PFSK-1 (cell line): Measurements from ENCODE around the gene AMER2.

Experiments used
- FOXP2 ChIP-seq: optimal IDR thresholded peaks from 2 replicates; pipeline ENCODE3; 2011; ENCODE audit warnings: borderline replicate concordance, control low read depth, inconsistent platforms; ENCODE audit not compliant: insufficient read depth; ENCODE audit errors: extremely low read length, extremely low read depth
- POLR2AphosphoS5 ChIP-seq: IDR thresholded peaks from 2 replicates; pipeline ENCODE4 v1.6.1; 2012; ENCODE audit warnings: low read depth, mild to moderate bottlenecking, control low read depth, low read length, moderate library complexity
- REST ChIP-seq, 2 experiments: IDR thresholded peaks; 2 replicates each; pipeline versions ENCODE4 v1.6.1 to v1.8.0; 2011 to 2012; ENCODE audit warnings: low read depth in 2 of 2, low read length in 2 of 2, control low read depth in 1 of 2, inconsistent platforms in 1 of 2, mild to moderate bottlenecking in 1 of 2, moderate library complexity in 1 of 2; ENCODE audit not compliant: insufficient read depth in 1 of 2
- SIN3A ChIP-seq: IDR thresholded peaks from 2 replicates; pipeline ENCODE4 v1.6.1; 2012; ENCODE audit warnings: mild to moderate bottlenecking, low read length, moderate library complexity, borderline replicate concordance; ENCODE audit not compliant: insufficient read depth
- TAF1 ChIP-seq: IDR thresholded peaks from 2 replicates; pipeline ENCODE4 v1.6.1; 2012; ENCODE audit warnings: low read length, control low read depth, borderline replicate concordance; ENCODE audit not compliant: insufficient read depth

Gene AMER2

DNA sequence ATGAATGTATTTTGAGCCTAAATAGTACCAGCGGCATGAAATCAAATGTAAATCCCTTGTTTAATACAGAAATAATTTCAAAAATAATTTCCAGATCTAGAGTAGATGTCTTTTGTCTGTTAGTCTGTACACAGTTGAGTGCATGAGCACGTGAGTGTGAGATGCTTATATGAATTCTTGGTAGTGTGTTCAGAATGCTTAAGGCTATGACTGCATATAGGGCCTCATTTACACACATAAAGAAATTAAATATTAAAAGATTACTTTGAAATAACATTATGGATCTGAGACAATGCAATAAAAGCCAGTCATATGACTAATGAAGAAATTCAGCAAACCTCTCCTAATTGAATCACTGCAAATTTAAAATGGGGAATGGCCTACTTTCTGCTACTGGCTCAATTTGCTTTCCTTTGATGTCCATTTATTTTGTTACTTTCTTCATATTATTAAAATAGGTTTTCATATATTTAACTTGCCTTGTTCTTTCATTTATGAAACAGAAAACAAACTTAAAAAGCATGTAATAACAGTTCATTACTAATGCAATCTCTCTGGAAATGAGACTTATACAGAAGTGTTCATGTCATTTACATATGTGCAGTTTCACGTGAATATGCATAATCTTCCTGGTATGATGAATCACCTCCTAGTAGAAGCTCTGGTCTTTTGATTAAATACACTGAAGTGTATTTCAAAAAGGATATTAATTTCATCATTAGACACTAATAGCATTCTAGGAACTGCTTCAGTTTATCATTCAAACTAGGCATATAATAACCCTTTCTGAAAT lies 4.5 kb downstream of the AMER2 start:
- TF ChIP-seq REST (IDR thresholded peaks at IDR 0.05; ENCODE audit: insufficient read depth in 1 of 2, low read depth in 2 of 2, low read length in 2 of 2) = no peak
- TF ChIP-seq SIN3A = no peak
- TF ChIP-seq TAF1 = no peak
- no peak for TF ChIP-seq FOXP2
- TF ChIP-seq POLR2AphosphoS5 = no peak

DNA sequence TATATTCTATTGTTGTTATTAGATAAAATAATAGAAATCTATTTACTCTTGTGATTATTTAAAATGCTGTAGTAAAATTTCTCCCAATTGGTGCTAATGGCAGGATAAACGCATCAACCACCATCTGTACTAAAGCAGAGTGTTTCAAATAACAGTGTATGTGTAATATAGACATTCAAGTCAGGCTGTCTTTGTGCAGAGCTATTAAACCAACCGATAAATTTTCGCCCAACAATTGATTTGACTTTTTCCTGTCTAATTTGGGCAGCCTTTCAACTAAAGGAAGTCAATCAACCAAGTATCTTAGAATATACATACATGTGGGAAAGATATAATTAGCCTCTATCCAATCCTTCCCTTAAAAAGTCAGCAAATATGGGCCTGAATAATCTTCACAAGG lies 5.8 kb downstream of the AMER2 start:
- TF ChIP-seq SIN3A = no peak
- TF ChIP-seq FOXP2 = no peak
- TF ChIP-seq POLR2AphosphoS5 = no peak
- no peak for TF ChIP-seq REST (IDR thresholded peaks at IDR 0.05; ENCODE audit: insufficient read depth in 1 of 2, low read depth in 2 of 2, low read length in 2 of 2)
- no peak for TF ChIP-seq TAF1

- TF ChIP-seq REST (IDR thresholded peaks at IDR 0.05; ENCODE audit: insufficient read depth in 1 of 2, low read depth in 2 of 2, low read length in 2 of 2) (no peak), SIN3A (no peak), TAF1 (no peak), FOXP2 (no peak), POLR2AphosphoS5 (no peak)
These were observed 6.4 kb downstream of the AMER2 start for GRCh38 chr13:25165663-25166062.

DNA sequence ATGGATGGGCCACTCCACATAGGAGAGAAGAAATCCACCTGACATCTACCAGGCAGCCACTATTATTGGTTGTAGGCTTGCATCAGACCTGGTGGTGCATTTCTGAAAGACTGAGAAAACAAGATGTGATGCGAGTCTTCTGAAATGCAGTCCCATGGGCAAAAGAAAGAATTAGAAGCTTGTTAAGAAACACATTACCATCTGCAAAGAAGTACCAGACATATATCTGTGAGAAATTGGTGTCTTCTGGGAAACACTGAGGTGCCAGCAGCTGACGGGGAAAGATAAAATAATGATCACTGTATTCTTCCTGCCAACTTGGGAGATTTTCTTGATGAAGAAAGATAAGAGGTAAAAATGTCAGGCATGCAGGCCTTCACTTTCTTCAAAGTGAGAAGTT lies 14.4 kb downstream of the AMER2 start:
- no peak for TF ChIP-seq SIN3A
- no peak for TF ChIP-seq FOXP2
- TF ChIP-seq TAF1 = no peak
- TF ChIP-seq POLR2AphosphoS5 = no peak
- TF ChIP-seq REST (IDR thresholded peaks at IDR 0.05; ENCODE audit: insufficient read depth in 1 of 2, low read depth in 2 of 2, low read length in 2 of 2) = no peak
